Liver (tissue), 9 donors: Measurements from ENCODE around the gene PKHD1. TPM values are rescaled to one million over a fixed set of nuclear protein-coding genes. Genes with fewer than 3 reads are reported as not detected.
A peak's percentile ranks its signal among the peaks of the same experiment; 100 is the strongest.
"Not testable (repeated sequence)": the region's sequence is repeated elsewhere in the genome, so short reads cannot be mapped to it uniquely, and the experiment has no call there.

Source experiments
- DNase-seq: peaks from one replicate; pipeline ENCODE4 v3.0.0-alpha.2; 2017; ENCODE audit warnings: low spot score
- H3K27ac ChIP-seq, 2 donors: one replicate each; pipeline ENCODE4 v1.7.0; 2013; ENCODE audit warnings: inconsistent platforms in 2 of 2, low read length in 2 of 2, control low read depth in 1 of 2, low read depth in 1 of 2, mild to moderate bottlenecking in 1 of 2
- H3K27me3 ChIP-seq, 4 donors: one replicate each; pipeline versions ENCODE4 v1.6.1 to v1.7.0; 2013; ENCODE audit warnings: low read length in 3 of 4, inconsistent platforms in 1 of 4, mild to moderate bottlenecking in 1 of 4, moderate library complexity in 1 of 4; ENCODE audit not compliant: control insufficient read depth in 4 of 4, insufficient read depth in 4 of 4
- H3K36me3 ChIP-seq, 4 donors: one replicate each; pipeline versions ENCODE4 v1.6.1 to v1.7.0; 2013; ENCODE audit warnings: low read length in 3 of 4, mild to moderate bottlenecking in 3 of 4, low read depth in 1 of 4, moderate library complexity in 1 of 4; ENCODE audit not compliant: control insufficient read depth in 4 of 4, insufficient read depth in 3 of 4
- H3K4me1 ChIP-seq, 4 donors: one replicate each; pipeline versions ENCODE4 v1.6.1 to v1.7.0; 2013; ENCODE audit warnings: low read length in 3 of 4, mild to moderate bottlenecking in 3 of 4, moderate library complexity in 1 of 4; ENCODE audit not compliant: control insufficient read depth in 4 of 4, insufficient read depth in 4 of 4
- H3K4me3 ChIP-seq, 3 donors: one replicate each; pipeline versions ENCODE4 v1.6.1 to v1.7.0; 2013; ENCODE audit warnings: low read length in 3 of 3, control low read depth in 1 of 3, low read depth in 1 of 3, mild to moderate bottlenecking in 1 of 3
- H3K9ac ChIP-seq, 2 donors: one replicate each; pipeline ENCODE4 v1.7.0; 2013; ENCODE audit warnings: low read length in 2 of 2, mild to moderate bottlenecking in 2 of 2, moderate library complexity in 2 of 2, control low read depth in 1 of 2, low read depth in 1 of 2
- H3K9me3 ChIP-seq, 4 donors: one replicate each; pipeline versions ENCODE4 v1.6.1 to v1.7.0; 2013; ENCODE audit warnings: low read length in 3 of 4; ENCODE audit not compliant: control insufficient read depth in 4 of 4
- ATF3 ChIP-seq: IDR thresholded peaks from 2 replicates; pipeline ENCODE4 v1.6.1; 2016; ENCODE audit warnings: antibody characterized with exemption
- CTCF ChIP-seq: fragments of 150-350 bp; IDR thresholded peaks from 2 replicates; pipeline ENCODE4 v1.5.1; 2017; ENCODE audit warnings: improper control_type of control experiment, low read depth, low read length; ENCODE audit not compliant: missing input control
- EGR1 ChIP-seq, 2 donors: IDR thresholded peaks; 2 replicates each; pipeline ENCODE4 v1.6.1; 2016 to 2018; ENCODE audit warnings: antibody characterized with exemption in 2 of 2, low read depth in 2 of 2
- FOXA1 ChIP-seq: IDR thresholded peaks from 2 replicates; pipeline ENCODE4 v1.6.1; 2016; ENCODE audit warnings: antibody characterized with exemption
- FOXA2 ChIP-seq: IDR thresholded peaks from 2 replicates; pipeline ENCODE4 v1.6.1; 2016; ENCODE audit warnings: antibody characterized with exemption
- HNF4A ChIP-seq, 2 donors: conservative IDR thresholded peaks; 2 replicates each; pipeline ENCODE4 v1.6.1; 2016; ENCODE audit warnings: antibody characterized with exemption in 2 of 2, mild to moderate bottlenecking in 2 of 2
- HNF4G ChIP-seq: IDR thresholded peaks from 2 replicates; pipeline ENCODE4 v1.6.1; 2016; ENCODE audit warnings: antibody characterized with exemption
- MAX ChIP-seq: IDR thresholded peaks from 2 replicates; pipeline ENCODE4 v1.6.1; 2016; ENCODE audit warnings: antibody characterized with exemption
- NR2F2 ChIP-seq: IDR thresholded peaks from 2 replicates; pipeline ENCODE4 v1.6.1; 2016; ENCODE audit warnings: antibody characterized with exemption
- RAD21 ChIP-seq, 2 donors: IDR thresholded peaks; 2 replicates each; pipeline ENCODE4 v1.6.1; 2016; ENCODE audit warnings: antibody characterized with exemption in 2 of 2, mild to moderate bottlenecking in 2 of 2
- RXRA ChIP-seq, 2 donors: IDR thresholded peaks; 2 replicates each; pipeline ENCODE4 v1.6.1; 2017 to 2018; ENCODE audit warnings: antibody characterized with exemption in 2 of 2, mild to moderate bottlenecking in 1 of 2
- YY1 ChIP-seq: IDR thresholded peaks from 2 replicates; pipeline ENCODE4 v1.6.1; 2016; ENCODE audit warnings: antibody characterized with exemption, mild to moderate bottlenecking
- WGBS: extraction: QIAGEN DNeasy Blood & Tissue Kit; methylation state at CpG from one replicate; pipeline ENCODE4 v1.1.7; 2013; 5-methylcytosine and 5-hydroxymethylcytosine counted together
- polyA plus RNA-seq, 2 donors: library from polyadenylated mRNA; stranded (reverse) in 1 of 2; unstranded in 1 of 2; fragments of 200-250 nt in 1 of 2; fragments of >200 nt in 1 of 2; fragmentation: Nextera tagmentation in 1 of 2; extraction: Ambion mirVana in 1 of 2; gene quantifications; one replicate each; pipeline versions ENCODE4 v1.2.1 to v1.2.3, GENCODE V29; 2013 to 2015
- total RNA-seq, 2 donors: library from RNA; depleted of rRNA; stranded (reverse); fragments of >200 nt; gene quantifications; one replicate each; pipeline ENCODE4 v1.2.3, GENCODE V29; 2014
- donor health status: healthy.
- donor health status: healthy.
- donor health status: healthy.
- donor health status: healthy.
- donor health status: healthy.

PKHD1 gene
- total and polyA plus RNA-seq, 4 donors = 0.45 to 10.6 (median 3.2) TPM

GRCh38 chr6:51855310-51856082 is 231.9 kb downstream of the PKHD1 start:
- no peak overlapping the region for H3K4me3 ChIP-seq
- no peaks in the 10 kb centered on the region for H3K36me3 ChIP-seq
- H3K9ac ChIP-seq = no peak overlapping the region
- H3K4me1 ChIP-seq = peaks cover 0 to 4% (median 2%) of the 10 kb centered on the region in 4 donors
- WGBS = 39% methylated on average over 10 of the region's 10 CpGs
- H3K27me3 ChIP-seq = no peaks in the 10 kb centered on the region
- no peaks in the 10 kb centered on the region for H3K9me3 ChIP-seq
- TF ChIP-seq NR2F2 = no peak
- peak; percentile 65 for TF ChIP-seq CTCF
- peak; percentile 79 to 85 for TF ChIP-seq RAD21 (IDR thresholded peaks at IDR 0.05)
- DNase-seq = no peak
- no peak overlapping the region for H3K27ac ChIP-seq

- DNase-seq = no peak
- peaks cover 0 to 4% (median 2%) of the 10 kb centered on the region in 4 donors for H3K4me1 ChIP-seq
- no peaks in the 10 kb centered on the region for H3K27me3 ChIP-seq
- H3K27ac ChIP-seq = no peak overlapping the region
- H3K9me3 ChIP-seq = no peaks in the 10 kb centered on the region
- 92% methylated on average over 16 of the region's 16 CpGs for WGBS
- no peak overlapping the region for H3K9ac ChIP-seq
- H3K4me3 ChIP-seq = no peak overlapping the region
- H3K36me3 ChIP-seq = no peaks in the 10 kb centered on the region
- TF ChIP-seq YY1 (no peak), FOXA1 (no peak), RXRA (IDR thresholded peaks at IDR 0.05) (no peak), FOXA2 (no peak), EGR1 (IDR thresholded peaks at IDR 0.05; ENCODE audit: low read depth in 2 of 2) (no peak), ATF3 (no peak), HNF4G (no peak), NR2F2 (no peak), HNF4A (conservative IDR thresholded peaks at IDR 0.05) (no peak)
Measured at GRCh38 chr6:51854876-51855275, 232.5 kb downstream of the PKHD1 start.

GRCh38 chr6:51854347-51854746 is 233.1 kb downstream of the PKHD1 start:
- H3K27ac ChIP-seq = no peak overlapping the region
- peaks cover 0 to 4% (median 2%) of the 10 kb centered on the region in 4 donors for H3K4me1 ChIP-seq
- H3K36me3 ChIP-seq = no peaks in the 10 kb centered on the region
- DNase-seq = no peak
- H3K27me3 ChIP-seq = no peaks in the 10 kb centered on the region
- WGBS = 93% methylated on average over 7 of the region's 7 CpGs
- H3K4me3 ChIP-seq = no peak overlapping the region
- H3K9me3 ChIP-seq = no peaks in the 10 kb centered on the region
- H3K9ac ChIP-seq = no peak overlapping the region
- no peak for TF ChIP-seq HNF4G
- TF ChIP-seq NR2F2 = no peak
- no peak for TF ChIP-seq MAX

GRCh38 chr6:51853109-51853508 is 234.3 kb downstream of the PKHD1 start:
- DNase-seq, H3K9me3 ChIP-seq, H3K9ac ChIP-seq, H3K27ac ChIP-seq, H3K4me3 ChIP-seq, H3K36me3 ChIP-seq, H3K27me3 ChIP-seq, H3K4me1 ChIP-seq: not testable (repeated sequence)
- 88% methylated on average over 1 of the region's 1 CpG for WGBS
